ENCODE results near the gene ADCY10. TPM values are rescaled to one million over a fixed set of nuclear protein-coding genes. Genes with fewer than 3 reads are reported as not detected.

The ADCY10 gene
- total RNA-seq, 4 donors from 2014 or later = not detected

GRCh38 chr1:167937709-167938010 is 23.7 kb upstream of the ADCY10 start:
- no peak for TF ChIP-seq CTCF (IDR thresholded peaks at IDR 0.05)
- TF ChIP-seq POLR2A (IDR thresholded peaks at IDR 0.05) = no peak
- 0 to 1% methylated on average over 5 of the region's 5 CpGs for WGBS, 2 donors
- peak overlapping the region; percentile 96 to 99 (median 98) for H3K27ac ChIP-seq
- H3K4me1 ChIP-seq = peaks cover 0 to 52% (median 13%) of the 10 kb centered on the region in 3 donors
- H3K27me3 ChIP-seq = no peaks in the 10 kb centered on the region
- intact Hi-C loops (cut with DNase I) = no loop called here
- no peaks in the 10 kb centered on the region for H3K9me3 ChIP-seq
- H3K4me3 ChIP-seq = peak overlapping the region; percentile 88 to 97 (median 92)
- peaks cover 0 to 6% (median 0%) of the 10 kb centered on the region in 3 donors for H3K36me3 ChIP-seq
- no peak for DNase-seq

- Histone ChIP-seq H3K9me3 (no peaks in the 10 kb centered on the region), H3K36me3 (peaks cover 0 to 4% (median 0%) of the 10 kb centered on the region in 3 donors), H3K27me3 (no peaks in the 10 kb centered on the region), H3K27ac (peak within 1 kb of the TSS; percentile 96 to 99 (median 98)), H3K4me3 (peak within 1 kb of the TSS; percentile 88 to 97 (median 92)), H3K4me1 (peaks cover 0 to 57% (median 16%) of the 10 kb centered on the region in 3 donors)
- TF ChIP-seq POLR2A (IDR thresholded peaks at IDR 0.05) (peak in 1 of 4 donors; percentile 42), CTCF (IDR thresholded peaks at IDR 0.05) (no peak)
- DNase-seq = peak; percentile 58
- intact Hi-C loops (cut with DNase I) = no loop called here
- WGBS, 2 donors = 0% methylated on average over 25 to 26 of the region's 51 CpGs
These were observed 23.2 kb upstream of the ADCY10 start, which contains the start of gene MPC2 for GRCh38 chr1:167936930-167937708. Gene MPC2, minus strand, starts transcription at chr1:167937072. Its CDS starts 1,231 bp downstream, at chr1:167935841.

- peak in 3 of 4 donors; percentile 56 to 94 (median 91) for TF ChIP-seq POLR2A (IDR thresholded peaks at IDR 0.05)
- peak in 1 of 6 experiments; percentile 7 for TF ChIP-seq CTCF (IDR thresholded peaks at IDR 0.05)
- WGBS, 2 donors = 0% methylated on average over 7 to 29 of the region's 58 CpGs
These were observed 22.4 kb upstream of the ADCY10 start, which contains the start of gene DCAF6 for GRCh38 chr1:167936068-167936929. Gene DCAF6, plus strand, starts transcription at chr1:167936683. Its CDS starts 229 bp downstream, at chr1:167936912.

GRCh38 chr1:167935216-167936067 is 21.5 kb upstream of the ADCY10 start:
- TF ChIP-seq CTCF (IDR thresholded peaks at IDR 0.05) (no peak), POLR2A (IDR thresholded peaks at IDR 0.05) (peak in 2 of 4 donors; percentile 66 to 83)
- Histone ChIP-seq H3K4me1 (peaks cover 0 to 56% (median 16%) of the 10 kb centered on the region in 3 donors), H3K4me3 (peak overlapping the region; percentile 88 to 97 (median 92)), H3K9me3 (no peaks in the 10 kb centered on the region), H3K36me3 (no peaks in the 10 kb centered on the region), H3K27me3 (no peaks in the 10 kb centered on the region), H3K27ac (peak overlapping the region; percentile 96 to 99 (median 98))
- WGBS, 2 donors = 0 to 3% methylated on average over 12 of the region's 45 CpGs
- intact Hi-C loops (cut with DNase I) = no loop called here
- no peak for DNase-seq

More at GRCh38 chr1:167936068-167936929, 22.4 kb upstream of the ADCY10 start, which contains the start of gene DCAF6:
- no peaks in the 10 kb centered on the region for H3K36me3 ChIP-seq
- H3K4me1 ChIP-seq = peaks cover 0 to 60% (median 16%) of the 10 kb centered on the region in 3 donors
- H3K4me3 ChIP-seq = peak within 1 kb of the TSS; percentile 88 to 97 (median 92)
- H3K27me3 ChIP-seq = no peaks in the 10 kb centered on the region
- H3K9me3 ChIP-seq = no peaks in the 10 kb centered on the region
- peak within 1 kb of the TSS; percentile 96 to 99 (median 98) for H3K27ac ChIP-seq
- intact Hi-C loops (cut with DNase I) = no loop called here
- DNase-seq = peak; percentile 85

All from esophagus squamous epithelium (tissue), 5 donors.